ENCODE results near the gene EVA1B.

EVA1B gene, protein sequence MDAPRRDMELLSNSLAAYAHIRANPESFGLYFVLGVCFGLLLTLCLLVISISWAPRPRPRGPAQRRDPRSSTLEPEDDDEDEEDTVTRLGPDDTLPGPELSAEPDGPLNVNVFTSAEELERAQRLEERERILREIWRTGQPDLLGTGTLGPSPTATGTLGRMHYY

GRCh38 chr1:36323636-36324352 lies at the start of gene EVA1B:
TSS of gene EVA1B (minus strand) at chr1:36323645. CDS start at chr1:36323037, 608 bp downstream.
- no peak for DNase-seq (ENCODE audit: low read depth in 2 of 2)

DNA sequence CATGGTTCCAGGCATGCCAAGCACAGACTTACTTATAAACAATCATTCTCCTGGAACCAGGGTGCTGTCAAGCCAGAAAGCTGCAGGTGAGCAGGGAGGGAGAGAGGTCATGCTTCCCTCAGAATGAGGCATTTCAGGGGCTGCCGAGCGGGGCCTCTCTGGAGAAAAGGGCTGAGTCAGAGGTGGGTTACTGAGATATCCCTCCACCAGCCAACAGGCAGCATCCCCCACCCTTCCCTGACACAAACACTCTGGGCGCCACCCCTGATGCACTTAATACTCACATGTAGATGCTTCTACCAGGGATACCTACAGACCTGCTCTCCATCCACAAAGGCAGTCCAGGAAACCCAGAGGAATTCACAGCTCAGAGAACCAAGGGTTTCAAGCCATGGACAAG lies 49.2 kb upstream of the EVA1B start:
- DNase-seq (ENCODE audit: low read depth in 2 of 2): no peak

GRCh38 chr1:36369061-36369861 lies 45.8 kb upstream of the EVA1B start:
- DNase-seq (ENCODE audit: low read depth in 2 of 2): peak; percentile 66

DNA sequence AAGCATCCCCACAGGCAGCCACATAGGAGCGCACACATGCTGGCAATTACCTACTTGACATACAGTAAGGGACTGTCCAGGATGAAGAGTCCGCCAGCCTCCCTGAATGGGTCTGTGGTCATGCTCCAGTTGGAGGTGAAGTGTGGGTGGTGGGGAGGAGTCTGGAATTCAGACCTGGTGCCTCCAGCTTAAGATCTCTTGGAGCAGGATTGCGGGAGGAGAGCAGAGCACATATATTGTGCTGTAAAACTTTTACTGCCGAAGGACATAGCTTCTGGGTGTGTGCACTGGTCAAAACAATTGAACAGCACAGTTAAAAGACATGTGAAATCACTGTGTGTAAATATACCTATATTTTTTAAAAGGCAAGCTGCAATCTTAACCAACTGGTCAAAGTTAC lies 44.4 kb upstream of the EVA1B start:
- no peak for DNase-seq (ENCODE audit: low read depth in 2 of 2)

DNA sequence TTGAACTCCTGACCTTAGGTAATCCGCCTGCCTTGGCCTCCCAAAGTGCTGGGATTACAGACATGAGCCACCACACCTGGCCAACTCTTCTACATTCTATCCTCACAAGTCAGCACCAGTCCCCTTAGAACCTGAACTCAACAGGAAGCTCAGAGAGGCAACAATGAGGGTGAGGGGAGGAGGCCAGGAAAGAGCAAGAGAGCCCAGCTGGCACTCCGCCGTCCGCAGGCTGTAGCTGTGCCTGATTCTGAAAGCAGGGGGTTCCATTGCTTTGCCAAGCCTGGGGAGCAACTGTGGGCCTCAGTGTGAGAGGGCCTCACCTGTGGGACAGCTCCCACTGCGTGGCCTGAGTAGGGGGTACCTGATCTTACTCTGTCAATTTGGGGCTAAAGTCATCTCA lies 43.6 kb upstream of the EVA1B start:
- no peak for DNase-seq (ENCODE audit: low read depth in 2 of 2)

DNA sequence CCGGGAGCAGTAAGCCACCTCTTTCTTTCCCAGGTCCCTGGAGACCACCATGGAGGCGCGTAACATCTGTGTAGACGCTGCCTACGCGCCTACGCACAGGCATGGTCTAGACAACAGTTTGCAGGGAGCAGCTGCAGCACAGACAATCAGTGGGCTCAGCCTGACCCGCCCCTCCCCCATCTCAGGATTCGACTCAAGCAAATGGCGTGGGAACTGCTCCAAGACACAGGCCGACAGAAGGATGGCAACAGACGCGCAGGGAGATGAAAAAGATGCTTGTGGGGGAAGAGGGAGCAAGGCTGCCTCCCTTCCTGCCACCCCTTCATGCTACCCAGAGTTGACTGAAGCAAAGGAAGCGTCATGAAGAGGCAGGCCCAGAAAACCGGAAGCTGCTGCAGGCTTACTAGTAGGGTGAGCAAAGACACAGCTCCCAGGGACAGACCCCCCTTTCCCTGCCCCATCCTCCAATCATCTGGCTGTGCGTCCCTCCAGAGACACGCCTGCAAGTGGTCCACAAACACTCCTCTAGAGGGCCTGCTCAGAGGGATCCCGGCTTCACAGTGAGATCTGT lies 42.7 kb upstream of the EVA1B start:
- DNase-seq (ENCODE audit: low read depth in 2 of 2): no peak

DNA sequence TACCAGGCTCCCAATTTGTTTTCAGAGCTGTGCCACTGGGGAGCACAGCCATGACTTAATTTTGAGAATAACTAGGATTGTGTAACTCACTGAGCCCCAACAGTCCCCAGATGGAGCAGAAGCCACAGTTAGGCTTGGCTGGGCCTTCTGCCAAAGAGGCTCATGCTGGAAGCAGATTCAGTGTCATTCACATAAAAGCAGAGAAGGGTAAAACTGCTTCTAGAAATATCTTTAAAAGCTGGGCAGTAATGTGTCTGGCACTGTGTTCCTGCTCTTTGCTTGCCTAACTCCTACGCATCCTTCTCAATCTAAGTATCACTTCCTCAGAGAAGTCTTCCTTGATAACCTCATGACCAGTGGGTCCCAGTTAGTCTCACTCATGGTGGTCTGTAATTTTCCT lies 41.9 kb upstream of the EVA1B start:
- no peak for DNase-seq (ENCODE audit: low read depth in 2 of 2)

DNA sequence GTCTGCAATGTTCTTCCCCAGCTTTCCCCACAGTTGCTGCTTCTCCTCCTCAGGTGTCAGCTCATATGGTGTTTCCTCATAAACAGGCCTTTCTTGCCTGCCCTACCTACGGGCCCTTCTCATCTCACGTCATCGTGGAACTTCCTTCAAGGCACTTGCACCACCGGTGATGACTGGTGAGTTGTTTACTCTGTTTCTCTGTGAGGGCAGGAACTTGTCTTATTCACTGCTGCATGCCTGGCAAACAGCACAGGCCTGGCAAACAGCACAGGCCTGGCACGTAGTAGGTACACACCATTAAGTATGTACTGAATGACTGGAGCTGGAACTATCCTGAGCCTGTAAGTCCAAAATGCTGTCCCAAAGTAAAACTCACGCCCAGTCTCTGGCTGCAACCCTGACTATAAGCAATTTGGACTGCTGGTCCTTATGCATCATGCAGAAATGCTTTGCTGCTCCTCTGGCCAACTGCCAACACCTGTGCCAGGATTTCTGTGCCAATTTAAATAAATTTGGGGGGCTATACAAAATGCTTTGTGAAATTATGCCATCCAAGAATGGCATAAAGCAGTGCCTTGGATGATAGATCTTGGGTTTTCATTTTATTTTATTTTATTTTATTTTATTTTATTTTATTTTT lies 36.6 kb upstream of the EVA1B start:
- no peak for DNase-seq (ENCODE audit: low read depth in 2 of 2)

DNA sequence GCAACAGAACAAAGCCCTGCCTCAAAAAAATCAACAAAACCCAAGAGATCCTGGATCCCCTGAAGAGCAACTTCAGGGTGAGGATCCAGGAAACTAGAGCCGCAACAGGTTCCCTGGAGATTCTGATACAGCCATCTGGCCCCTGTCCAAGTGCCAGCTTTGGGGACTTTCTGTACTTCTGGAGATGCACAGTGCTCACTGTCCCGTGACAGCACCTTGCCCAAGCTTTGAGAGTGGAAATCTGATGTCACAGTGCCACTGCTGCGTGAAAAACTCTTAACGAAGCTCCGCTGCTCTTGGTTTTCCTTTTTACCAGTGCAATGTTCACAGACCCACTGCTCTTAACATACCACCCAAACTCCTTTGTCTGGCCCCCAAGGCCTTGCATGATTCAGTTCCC lies 35.9 kb upstream of the EVA1B start:
- DNase-seq (ENCODE audit: low read depth in 2 of 2): no peak

- DNase-seq (ENCODE audit: low read depth in 2 of 2): no peak
Observed at GRCh38 chr1:36358514-36359084, 35.2 kb upstream of the EVA1B start.

DNA sequence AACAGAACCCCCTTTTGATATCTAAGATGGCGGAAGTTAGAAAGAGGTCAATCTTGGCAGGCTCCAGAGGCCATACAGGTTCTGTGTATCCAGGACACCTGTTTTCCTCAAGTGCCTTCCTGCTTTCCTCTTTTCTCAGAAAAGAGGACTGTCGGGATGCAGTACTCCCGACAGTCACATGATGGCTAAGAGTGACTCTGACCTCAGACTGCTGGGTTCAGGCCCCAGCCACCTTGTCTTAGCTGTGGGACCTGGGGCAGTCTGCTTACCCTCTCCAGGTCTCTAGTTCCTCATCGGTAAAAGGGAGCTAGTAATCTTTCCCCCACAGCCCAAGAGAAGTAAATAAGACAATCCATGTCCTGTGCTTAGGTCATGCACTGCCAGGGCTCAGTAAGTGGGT lies 32.4 kb upstream of the EVA1B start:
- DNase-seq (ENCODE audit: low read depth in 2 of 2): no peak

DNA sequence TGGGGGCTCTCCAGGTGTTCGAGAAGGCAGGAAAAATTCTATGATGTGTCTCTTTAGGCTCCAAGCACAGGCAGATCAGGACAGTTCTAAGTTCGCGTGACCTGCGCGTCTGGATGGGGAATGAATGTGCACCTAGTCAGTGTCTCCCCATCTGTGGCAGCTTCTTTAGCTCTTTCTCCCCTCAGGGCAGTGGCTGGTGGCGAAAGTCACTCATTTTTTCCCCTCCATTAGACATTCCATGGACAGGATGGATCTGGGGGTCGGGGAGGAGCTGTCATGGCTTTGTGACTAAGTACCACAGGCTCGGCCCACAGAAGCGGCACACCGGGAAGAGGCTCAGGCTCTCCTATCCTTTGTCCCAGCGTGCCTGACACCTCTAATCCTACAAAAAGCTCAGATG lies 31.0 kb upstream of the EVA1B start:
- no peak for DNase-seq (ENCODE audit: low read depth in 2 of 2)

GRCh38 chr1:36352910-36353878 lies 29.7 kb upstream of the EVA1B start:
- DNase-seq (ENCODE audit: low read depth in 2 of 2): no peak

DNA sequence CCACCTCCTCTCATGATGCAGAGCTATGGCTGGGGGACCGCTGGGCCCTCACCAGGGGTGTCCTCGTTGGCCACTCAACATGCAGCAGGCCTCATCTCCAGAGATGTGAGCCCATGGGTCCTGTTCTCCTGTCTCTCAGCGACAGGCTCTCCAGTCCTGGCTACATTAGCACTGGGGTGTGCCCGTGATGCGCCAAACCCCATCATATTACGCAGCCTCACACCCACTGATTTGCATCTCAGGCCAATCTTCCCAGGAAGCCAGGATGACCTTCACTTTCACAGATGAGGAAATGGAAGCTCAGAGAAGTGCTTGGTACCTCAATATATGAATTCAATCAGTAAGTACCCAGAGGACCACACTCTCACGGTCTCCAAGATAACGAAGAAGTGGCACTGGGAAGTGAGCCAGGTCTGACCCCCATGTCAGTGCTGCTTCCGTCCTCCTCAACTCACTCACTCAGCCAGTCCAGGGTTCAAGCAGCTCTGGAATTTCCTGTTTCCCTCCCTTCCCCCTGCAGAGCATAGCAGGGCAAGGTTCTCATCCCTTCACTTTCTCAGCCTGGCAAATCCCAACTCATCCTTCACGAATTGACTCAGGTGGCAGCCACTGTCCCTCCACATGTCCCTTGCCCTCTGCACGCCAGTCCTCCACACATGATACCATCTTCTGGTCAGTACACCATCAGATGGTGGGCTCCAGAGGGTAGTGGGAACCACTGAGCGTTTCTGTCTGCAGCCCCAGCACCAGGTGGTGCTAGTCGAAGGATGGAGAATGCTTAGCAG lies 28.9 kb upstream of the EVA1B start:
- no peak for DNase-seq (ENCODE audit: low read depth in 2 of 2)

- no peak for DNase-seq (ENCODE audit: low read depth in 2 of 2)
Observed at GRCh38 chr1:36351227-36351977, 28.0 kb upstream of the EVA1B start.

DNA sequence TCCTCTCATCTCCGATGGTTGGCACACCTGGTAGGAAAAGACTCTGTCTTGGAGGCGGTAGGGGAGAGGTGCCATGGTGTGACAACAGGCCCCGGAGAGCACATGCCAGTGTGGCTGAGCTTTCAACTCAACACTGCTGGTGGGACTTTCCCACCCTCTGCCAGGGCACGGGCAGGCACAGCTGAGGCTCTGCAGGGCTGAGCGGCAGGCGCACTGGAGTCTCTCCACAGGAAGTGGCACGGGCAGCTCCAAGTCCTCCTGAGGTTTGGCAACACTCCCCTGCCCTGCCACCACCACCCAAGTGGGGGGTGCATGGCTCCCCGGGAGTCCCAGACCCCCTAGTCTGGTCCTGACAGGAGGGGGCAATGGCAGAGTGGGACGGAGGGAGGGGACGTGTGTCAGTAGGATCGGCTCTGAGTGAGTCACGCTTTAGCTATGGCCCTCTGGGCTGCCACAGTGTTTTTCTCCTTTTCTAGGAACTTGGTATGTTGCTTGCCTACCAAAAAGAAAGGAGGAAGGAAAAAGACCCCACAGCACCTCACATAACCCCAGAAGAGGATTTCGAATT lies 27.3 kb upstream of the EVA1B start:
- DNase-seq (ENCODE audit: low read depth in 2 of 2): peak in 1 of 2 donors; percentile 28

DNA sequence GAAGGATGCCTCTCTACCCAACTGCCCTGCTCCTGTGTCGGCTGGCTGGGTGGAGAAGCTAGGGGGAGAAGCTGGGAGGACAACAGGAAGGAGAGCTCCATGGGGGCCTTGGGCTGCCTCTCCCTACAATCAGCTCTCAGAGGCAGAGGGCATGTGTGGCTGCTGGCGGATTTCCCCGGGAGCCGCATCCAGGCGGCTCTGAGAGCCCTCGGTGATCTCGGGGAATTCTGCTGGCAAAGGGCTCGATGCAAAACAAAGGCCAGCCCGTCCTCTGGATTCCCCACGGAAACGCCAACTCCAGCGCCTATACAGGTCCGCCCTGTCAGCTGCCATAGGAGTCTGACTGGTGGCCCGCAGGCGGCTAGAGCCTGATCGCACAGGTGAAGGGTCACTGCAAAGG lies 26.4 kb upstream of the EVA1B start:
- no peak for DNase-seq (ENCODE audit: low read depth in 2 of 2)

GRCh38 chr1:36349241-36349671 lies 25.8 kb upstream of the EVA1B start:
- no peak for DNase-seq (ENCODE audit: low read depth in 2 of 2)
